GM23338 (cell line): ENCODE measurements around the gene ITSN2.

Experiments
- CTCF ChIP-seq, 2 experiments: fragments of 200-600 bp in 1 of 2; sonication (generic) in 1 of 2; conservative IDR thresholded peaks; 2 replicates each; pipeline versions ENCODE4 v1.5.1 to v1.6.1; 2016 to 2017; ENCODE audit warnings: antibody characterized with exemption in 2 of 2, low read depth in 2 of 2, mild to moderate bottlenecking in 2 of 2, moderate library complexity in 1 of 2
- EZH2 ChIP-seq: fragments of 200-600 bp; sonication (generic); IDR thresholded peaks from one replicate; pipeline ENCODE4 v1.8.0; 2017; ENCODE audit warnings: antibody characterized with exemption, mild to moderate bottlenecking, low read depth; ENCODE audit not compliant: unreplicated experiment
- EZH2phosphoT487 ChIP-seq: fragments of 200-600 bp; sonication (generic); IDR thresholded peaks from one replicate; pipeline ENCODE4 v1.8.1; 2018; ENCODE audit warnings: antibody characterized with exemption; ENCODE audit not compliant: unreplicated experiment
- POLR2AphosphoS5 ChIP-seq: IDR thresholded peaks from 2 replicates; pipeline ENCODE4 v1.6.1; 2016; ENCODE audit warnings: antibody characterized with exemption, low read depth

GRCh38 chr2:24337890-24338289 is 22.4 kb downstream of the ITSN2 start:
- TF ChIP-seq EZH2phosphoT487 (no peak), POLR2AphosphoS5 (no peak), CTCF (conservative IDR thresholded peaks at IDR 0.05; ENCODE audit: low read depth in 2 of 2) (no peak), EZH2 (no peak)
